EH (cell line): Measurements from ENCODE around the gene FMNL3.

Source experiments
- DNase-seq: peaks from one replicate; pipeline ENCODE4 v3.0.0-alpha.2; 2015; ENCODE audit warnings: low read depth

Gene FMNL3

DNA sequence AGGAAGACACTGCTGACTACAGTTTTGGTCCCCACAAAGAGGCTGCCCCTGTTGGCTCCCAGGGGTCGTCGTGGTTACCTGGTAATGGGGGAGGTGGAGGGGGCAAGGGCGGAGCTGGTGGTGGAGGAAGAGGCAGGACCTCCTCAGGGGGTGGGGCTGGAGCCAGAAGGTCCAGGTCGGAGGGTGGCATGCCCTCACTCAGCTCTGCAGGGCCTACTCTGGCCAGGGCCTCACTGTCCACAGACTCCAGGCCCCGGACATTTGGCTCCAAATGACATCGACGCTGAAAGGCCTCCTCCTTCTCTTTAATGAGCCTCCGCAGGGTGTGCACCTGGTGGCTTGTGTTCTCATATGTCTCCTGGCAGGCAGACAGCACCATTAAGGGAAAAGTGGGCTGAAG lies 55.4 kb downstream of the FMNL3 start:
- DNase-seq, result no peak

DNA sequence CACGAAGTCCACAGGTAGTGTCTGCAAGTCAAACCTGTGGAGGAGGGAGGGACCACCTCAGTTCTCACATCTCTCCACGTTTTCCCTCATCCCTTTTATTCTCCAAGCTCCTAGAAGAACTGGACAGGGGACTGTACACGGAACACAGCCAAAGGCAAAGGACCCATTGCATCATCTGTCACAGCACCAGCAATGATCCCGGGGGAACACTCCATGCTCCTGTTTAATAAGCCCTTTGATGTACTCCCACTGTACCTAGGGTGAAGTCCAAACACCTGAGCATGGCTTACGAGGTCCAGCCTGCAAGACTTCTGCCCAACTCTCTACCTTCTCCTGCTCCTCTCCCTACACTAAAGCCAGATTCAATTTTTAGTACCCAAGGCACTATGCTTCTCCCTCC lies 57.3 kb downstream of the FMNL3 start:
- DNase-seq, result no peak

DNA sequence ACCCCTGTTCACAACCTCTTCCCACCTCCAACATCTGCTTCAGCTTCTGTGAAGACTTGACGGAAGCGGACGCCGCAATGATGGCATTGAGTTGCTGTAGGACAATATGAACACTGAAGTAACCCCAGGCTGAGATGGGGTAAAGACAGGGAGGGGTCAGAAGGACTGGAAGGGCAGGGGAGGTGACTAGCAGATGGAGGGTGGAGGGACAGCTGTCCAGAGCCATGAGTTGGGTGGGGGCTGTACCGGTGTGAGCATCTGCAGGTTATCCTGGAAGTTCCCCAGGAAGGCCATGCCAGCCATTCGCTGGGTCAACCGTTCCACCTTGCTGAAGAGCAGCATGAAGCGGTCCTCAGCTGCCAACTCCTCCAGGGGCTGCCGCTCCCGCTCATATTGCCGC lies 57.8 kb downstream of the FMNL3 start:
- no peak for DNase-seq

DNA sequence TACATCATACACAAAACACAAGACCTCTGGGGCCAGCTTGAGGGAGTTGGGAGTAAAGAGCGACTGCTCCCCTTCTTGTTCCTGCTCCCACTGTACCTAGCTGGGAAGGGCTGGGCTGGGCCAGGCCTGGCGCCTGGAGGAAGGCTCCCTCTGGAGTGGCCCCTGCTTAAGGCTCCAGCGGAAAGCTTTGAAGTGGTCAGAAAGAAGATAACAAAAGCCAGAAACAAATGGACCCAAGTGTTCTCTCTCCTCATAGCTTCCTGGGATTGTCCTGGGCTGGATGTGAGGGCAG lies 58.5 kb downstream of the FMNL3 start:
- DNase-seq, result no peak

DNA sequence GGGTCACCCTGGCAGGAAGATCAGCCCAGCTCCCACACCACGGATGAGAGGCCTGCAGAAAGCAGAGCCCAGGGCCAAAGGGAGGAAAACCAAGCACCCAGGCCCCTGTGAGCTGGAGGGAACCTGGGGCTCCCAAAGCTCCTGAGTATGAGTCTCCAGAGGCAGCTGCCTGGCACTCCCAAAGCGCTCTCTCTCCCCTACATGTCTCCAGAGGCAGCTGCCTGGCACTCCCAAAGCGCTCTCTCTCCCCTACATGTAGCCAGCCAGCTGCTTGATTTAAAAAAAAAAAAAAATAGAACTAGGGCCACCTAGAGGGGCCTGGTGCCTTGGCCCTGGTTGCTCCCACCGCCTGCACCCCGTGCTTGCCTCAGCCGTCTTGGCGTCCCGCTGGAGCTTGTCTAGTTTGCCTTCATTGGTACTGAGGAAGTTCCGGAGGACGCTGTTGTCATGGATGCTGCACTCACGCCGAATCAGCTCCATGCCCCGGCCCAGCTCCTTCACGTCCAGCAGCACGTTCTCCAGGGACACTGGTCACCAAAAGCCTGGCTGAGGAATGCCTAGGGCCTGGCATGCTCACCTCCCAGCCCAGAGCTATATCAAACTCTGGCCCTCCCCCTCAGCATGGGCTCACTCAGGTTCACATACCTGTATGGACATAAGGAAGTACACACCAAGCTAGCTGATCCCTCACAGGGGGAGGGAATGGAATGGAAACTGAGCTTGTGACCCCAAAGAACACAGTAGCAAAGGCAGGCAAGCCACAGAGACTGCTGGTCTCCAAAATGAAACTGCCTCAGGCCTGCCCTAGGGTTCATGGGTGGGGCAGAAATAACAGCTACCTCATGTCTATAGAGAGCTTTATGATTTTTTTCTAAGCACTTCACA lies 59.1 kb downstream of the FMNL3 start:
- DNase-seq, result no peak

DNA sequence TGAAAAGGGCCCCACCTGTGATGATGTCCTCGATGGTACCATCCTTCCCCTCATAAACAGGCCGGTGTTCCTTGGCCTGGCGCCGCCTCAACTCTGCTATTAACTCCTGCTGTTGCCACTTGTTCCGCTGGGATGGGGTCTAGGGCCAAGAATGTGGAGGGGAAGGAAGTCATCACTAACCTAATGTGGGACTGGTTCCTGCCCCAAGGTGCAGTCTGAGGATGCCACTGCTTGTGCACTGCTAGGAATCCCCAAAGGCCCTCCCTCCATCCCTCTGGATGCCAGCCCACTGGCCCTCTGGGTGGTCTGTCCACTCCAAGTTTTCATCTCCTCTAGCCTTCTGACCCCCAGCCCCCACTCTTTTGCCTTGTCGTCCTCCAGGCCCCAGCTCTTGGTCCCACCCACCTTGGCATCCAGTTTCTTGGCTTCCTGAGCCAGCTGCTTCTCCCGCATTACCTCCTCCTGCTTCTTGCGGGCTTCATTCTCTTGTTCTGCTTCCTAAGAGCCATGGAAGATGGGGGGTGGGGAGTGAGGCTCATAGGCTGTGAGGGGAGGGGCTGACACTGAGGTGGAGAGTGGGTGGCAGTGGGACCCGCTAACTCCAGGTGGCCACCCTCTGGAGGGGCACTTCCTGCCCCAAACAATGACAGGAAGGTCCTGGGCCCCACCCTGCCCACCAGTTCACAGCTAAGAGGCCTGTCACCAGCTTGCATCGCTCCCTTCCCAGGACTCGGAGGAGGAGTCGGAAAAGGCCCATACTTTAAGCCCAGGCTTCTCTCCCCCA lies 60.1 kb downstream of the FMNL3 start:
- DNase-seq, result no peak

DNA sequence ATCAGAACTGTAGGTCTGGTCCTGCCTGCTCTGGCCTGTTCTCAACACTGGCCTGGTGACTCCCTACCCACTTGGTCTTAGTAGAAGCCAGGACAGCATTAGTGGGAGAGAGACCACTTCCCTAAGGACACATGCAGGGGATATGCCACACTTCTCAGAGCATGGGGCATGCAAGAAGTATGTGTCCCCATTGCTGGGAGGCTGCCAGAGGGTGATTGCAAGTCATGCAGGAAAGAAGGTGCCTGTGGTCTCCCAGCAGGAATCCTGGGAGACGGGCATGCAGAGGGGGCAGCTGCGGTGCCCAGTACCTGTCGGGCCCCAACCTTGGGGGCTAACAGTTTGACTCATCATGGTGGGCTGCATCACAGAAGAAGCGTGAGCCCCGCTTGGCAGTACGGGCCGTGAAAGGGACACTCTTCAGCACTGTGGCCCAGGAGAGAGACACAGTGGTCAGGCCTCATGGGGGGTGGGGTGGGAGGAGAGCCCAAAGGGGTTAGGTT lies 60.8 kb downstream of the FMNL3 start:
- DNase-seq, result no peak

DNA sequence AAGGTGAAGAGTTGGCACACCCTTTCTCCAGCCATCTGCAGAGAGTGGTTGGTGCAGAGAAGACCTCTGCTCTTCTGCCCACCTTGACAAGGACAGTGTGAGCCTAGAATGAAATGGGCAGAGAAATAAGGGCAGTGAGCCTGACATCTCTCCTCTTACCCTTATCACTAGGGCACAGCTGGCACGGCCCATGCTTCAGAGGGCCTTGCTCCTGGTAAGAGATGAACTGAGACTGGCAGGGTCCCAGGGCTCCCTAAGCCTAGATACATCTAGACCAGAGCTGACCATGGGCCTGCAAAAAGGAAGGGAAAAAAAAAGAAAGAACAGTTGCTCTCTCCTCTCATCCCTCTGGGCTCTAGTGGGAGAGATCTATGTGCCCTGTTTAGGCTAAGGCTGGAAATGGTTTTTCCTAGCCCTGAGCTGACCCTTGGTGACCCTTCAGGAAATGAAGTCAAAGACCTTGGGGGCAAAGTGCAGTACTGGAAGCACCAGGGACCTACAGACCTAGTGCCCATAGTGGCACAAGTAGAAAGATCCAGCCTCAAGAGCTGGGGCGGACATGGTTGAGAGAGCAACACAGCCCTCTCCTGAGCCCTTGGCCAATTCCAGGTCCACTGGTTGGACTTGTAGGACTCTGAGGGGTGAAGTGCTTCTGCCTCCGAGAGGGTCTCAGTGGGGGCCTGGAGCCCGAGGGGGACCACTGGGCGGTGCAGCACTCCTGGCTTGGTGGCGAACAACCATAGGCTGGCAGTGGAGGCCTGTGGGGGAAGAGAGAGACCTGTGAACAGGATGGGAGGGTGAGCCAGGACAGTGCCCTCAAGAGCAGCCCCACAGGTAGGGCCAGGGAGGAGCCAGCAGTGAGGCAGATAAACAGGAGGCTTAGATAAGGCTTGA lies 61.8 kb downstream of the FMNL3 start:
- DNase-seq, result no peak

DNA sequence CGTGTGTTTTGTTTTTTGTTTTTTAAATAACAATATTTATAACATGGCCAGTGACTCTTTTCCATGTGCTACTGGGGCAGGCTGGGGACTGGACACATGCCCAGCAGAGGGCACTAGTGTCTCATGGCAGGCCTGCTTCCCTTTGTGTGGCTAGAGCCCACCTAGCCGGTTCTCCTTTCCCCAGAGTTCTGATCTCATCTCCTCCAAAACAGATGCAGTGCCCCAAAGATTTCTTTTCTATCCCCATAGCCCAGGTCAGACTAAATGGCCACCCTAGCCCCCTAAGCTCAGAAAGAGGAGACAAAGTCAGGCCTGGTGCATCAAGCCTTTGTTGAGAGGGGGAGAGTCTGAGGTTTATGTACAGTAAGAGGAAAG lies 62.6 kb downstream of the FMNL3 start:
- DNase-seq, result peak; percentile 79

DNA sequence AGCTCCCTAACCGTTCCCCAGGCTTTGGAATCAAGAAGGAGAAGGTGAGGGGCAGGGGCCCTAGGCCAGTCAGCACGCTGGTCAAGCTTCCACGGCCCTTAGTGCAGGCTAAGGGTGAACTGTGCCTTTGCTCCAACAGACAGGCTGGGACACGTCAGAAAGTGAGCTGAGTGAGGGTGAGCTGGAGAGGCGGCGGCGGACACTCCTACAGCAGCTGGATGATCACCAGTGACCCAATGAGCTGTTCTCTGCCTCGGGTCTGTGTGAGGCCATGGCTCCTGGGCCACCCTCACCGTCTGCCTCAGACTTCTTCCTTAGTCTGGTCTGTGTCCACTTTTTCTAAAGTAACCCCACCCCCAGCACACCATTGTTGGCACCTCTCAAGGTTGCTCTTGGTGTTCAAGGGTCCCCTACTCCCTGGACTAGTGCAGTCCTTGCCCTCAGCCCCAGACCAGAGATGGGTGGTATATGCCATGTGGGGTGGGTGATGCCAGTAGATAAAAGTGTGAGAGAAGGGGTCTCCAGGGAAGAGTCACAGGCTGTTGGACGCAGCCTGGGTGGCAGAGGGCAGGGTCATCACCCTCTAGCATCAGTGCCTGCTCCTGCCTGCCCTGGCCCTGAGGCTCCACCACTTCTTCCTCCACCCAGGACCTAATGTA lies 63.1 kb downstream of the FMNL3 start:
- DNase-seq, result no peak

DNA sequence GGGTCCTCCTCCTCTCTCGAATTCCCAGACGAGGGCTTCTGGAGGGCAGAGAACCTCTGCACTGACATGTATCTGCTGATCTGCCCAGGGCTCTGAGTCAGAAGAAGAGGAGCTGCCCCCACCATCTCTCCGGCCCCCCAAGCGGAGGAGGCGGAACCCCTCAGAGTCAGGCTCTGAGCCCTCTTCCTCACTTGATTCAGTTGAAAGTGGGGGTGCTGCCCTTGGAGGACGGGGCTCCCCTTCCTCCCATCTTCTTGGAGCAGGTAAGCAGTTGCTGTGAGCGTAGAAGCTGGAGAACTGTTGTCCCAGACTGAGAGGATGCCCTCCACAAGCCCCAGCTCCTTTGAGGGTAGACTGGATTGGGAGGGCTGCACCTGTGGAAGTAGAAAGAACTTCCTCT lies 64.1 kb downstream of the FMNL3 start:
- no peak for DNase-seq

DNA sequence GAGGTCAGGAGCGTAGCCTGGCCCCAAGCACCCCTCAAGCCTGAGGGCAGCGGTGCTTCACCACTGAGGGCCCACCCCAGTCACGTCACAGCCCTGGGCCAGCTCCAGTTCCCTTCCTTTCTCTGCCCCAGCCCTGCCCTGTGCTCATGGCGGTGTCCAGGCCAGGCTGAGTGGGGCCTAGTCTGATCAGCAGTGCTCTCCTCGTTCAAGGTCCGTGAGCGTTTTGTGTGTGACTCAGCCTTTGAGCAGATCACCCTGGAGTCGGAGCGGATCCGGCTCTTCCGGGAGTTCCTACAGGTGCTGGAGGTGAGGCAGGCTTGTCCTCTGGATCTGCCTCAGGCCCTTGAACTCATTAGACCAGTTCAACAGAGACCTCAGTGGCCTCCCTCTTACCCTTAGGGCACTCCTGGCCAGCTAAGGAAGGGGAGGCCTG lies 64.8 kb downstream of the FMNL3 start:
- no peak for DNase-seq

DNA sequence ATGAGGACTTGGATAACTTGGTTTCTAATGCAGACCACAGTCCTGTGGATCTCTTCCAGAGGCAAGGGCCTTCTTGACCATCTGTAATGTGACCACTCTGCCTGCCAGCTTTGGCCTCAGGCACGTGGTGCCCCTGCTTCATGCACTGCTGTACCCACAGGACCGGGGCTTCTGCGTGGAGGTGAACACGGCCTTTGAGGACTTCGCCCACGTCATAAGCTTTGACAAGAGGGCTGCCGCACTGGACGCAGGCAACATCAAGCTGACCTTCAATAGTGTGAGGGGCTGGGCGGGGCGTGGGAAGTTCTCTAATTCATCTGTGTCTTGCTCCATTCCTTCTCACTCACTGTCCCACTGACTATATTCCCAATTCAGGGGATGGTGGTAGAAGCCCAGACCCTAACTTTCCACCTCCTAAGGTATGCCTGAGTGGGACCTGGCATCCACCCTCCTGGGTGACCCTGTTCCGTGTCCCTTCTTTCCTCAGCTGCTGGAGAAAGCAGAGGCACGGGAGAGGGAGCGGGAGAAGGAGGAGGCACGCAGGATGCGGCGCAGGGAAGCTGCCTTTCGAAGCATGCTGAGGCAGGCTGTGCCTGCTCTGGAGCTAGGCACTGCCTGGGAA lies 65.3 kb downstream of the FMNL3 start:
- DNase-seq, result no peak

DNA sequence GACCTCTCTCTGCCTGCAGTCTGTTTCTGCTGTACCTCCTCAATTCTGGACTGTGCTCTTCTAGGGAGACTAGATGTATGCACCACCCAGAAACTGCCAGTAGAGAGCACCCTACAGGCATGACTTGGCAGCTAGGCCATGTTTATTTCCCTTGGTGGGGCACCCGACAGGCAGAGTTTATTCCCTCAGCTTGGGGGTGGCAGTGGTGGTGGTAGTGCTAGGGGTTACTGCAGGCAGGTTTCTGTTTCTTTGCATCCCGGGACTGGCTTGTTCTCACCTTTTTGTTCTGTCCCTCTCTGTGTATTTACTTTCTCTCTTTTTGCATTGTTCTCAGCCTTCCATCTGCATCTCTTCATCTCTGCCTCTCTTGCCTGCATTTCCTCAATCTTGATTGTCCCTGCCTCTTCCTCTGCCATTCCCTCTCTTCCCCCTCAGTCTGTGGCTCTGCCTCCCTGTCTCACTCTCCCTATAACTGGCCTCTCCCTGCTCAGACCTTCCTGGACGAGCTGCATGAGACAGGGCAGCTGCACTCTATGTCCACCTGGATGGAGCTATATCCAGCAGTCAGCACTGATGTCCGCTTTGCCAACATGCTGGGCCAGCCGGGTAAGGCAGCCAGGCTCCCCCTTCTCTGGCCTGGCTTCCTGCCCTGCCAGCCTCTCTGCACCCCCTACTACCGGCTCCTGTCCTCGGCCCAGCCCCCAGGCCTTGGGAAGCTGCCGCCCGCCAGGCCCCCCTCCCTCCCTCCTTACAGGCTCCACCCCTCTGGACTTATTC lies 70.0 kb downstream of the FMNL3 start:
- DNase-seq, result peak; percentile 74

DNA sequence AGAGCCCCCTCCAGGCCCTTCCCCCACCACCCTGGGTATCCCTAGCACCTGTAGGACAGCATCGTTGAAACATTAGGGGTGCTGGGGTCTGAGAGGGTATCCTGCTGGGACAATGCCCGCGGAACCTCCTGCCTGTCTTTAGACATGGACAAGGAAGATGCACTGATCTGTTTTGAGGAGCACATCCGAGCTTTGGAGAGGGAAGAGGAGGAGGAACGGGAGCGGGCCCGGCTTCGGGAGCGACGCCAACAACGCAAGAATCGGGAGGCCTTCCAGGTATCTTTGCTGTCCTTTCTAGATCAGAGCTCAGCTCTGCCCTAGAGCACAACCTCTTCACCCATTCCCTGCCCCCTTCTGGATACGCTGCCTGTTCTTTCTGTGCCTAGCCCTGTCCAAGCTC lies 70.6 kb downstream of the FMNL3 start:
- DNase-seq, result no peak

DNA sequence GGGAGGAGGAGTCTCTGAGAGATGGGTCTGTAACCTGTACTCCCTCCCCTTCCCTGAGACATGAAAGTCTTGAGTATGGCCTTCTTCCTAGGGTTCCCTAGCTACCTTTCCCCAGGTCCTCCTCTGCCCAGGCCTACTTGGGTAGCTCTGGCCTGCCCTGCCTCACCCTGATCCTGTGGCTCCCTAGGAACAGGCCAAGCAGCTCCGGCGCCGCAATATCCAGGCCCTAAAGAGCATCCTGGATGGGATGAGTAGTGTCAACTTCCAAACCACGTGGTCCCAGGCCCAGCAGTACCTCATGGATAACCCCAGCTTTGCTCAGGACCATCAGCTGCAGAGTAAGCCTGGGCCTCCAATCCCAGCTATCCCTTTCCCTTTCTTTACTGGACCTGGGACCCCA lies 71.5 kb downstream of the FMNL3 start:
- no peak for DNase-seq

DNA sequence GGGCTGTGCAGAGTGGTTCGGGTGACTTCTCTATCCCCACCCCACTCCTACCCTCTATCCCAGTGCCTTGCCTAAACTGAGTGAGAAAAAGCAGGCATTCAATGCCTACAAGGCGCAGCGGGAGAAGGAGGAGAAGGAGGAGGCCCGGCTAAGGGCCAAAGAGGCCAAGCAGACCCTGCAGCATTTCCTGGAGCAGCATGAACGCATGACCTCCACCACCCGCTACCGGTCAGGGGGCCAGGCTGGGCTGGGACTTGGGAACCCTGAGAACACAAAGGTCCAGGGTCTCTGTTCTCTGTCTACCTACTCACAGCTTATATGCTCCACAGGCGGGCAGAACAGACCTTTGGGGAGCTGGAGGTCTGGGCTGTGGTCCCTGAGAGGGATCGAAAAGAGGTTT lies 72.2 kb downstream of the FMNL3 start:
- no peak for DNase-seq

DNA sequence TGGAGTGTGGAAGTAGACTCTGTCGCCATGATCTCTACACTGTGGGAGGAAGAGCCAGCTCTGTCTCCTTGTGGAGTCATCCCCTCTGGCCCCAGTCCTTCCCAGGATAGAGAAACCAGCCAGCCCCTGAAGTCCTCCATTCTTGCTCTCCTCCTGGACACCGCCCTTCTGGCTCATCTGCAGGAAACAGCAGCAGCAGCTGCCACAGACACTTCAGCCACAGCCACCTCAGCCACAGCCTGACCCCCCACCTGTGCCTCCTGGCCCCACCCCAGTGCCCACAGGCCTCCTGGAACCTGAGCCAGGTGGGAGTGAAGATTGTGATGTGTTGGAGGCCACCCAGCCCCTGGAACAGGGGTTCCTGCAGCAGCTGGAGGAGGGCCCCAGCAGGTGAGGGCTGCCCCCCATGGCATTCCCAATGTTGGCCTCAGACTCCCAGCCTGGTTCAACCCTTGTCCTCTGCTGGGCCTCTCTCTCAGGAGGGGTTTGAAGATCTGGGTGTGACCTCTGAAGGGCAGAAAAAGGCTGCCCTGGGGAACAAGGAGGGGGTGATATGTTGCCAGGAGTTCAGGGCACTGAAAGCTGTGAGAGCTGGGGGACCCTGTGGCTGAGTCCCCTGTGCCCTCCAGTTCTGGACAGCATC lies 73.4 kb downstream of the FMNL3 start:
- DNase-seq, result no peak

DNA sequence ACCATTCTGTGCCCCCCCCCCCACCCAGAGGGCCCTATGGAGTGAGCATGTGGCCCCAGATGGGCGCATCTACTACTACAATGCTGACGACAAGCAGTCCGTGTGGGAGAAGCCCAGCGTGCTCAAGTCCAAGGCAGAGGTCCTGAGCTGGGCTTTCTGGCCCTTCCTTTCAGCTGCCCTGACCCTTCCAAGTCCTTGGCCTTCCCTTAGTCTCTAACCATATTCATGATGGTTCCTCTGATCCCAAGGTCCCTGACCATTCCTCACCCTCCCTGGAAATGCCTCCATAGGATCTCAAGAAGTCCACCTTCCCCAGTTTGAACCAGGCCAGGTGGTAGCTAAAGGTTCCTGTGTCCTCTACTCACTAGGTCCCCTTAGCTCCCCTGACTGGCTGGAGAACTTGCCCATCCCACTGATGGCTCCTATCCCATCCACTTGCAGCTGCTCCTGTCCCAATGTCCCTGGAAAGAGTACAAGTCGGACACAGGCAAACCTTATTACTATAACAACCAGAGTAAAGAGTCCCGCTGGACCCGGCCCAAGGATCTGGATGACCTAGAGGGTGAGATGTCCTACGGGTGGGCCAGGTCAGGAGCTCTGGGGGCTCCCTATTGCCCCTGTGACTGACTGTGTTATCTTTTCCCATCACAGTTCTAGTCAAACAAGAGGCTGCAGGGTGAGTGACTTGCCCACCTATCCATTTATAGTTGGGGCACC lies 74.1 kb downstream of the FMNL3 start:
- DNase-seq, result no peak
